GM12891 (cell line): ENCODE results near the gene MBNL3.

Experiments
- PAX5 ChIP-seq: IDR thresholded peaks from 2 replicates; pipeline ENCODE4 v1.6.1; 2011; ENCODE audit warnings: low read length, moderate library complexity, mild to moderate bottlenecking; ENCODE audit not compliant: insufficient read depth, severe bottlenecking
- POLR2A ChIP-seq: IDR thresholded peaks from 2 replicates; pipeline ENCODE4 v1.6.1; 2011; ENCODE audit warnings: low read depth, low read length, control low read depth
- POLR2AphosphoS5 ChIP-seq: IDR thresholded peaks from 2 replicates; pipeline ENCODE4 v1.6.1; 2011; ENCODE audit warnings: low read depth, low read length, control low read depth
- SPI1 ChIP-seq: IDR thresholded peaks from 2 replicates; pipeline ENCODE4 v1.6.1; 2011; ENCODE audit warnings: low read depth, low read length, control low read depth
- TAF1 ChIP-seq: IDR thresholded peaks from 2 replicates; pipeline ENCODE4 v1.6.1; 2011; ENCODE audit warnings: low read depth, low read length, control low read depth

DNA sequence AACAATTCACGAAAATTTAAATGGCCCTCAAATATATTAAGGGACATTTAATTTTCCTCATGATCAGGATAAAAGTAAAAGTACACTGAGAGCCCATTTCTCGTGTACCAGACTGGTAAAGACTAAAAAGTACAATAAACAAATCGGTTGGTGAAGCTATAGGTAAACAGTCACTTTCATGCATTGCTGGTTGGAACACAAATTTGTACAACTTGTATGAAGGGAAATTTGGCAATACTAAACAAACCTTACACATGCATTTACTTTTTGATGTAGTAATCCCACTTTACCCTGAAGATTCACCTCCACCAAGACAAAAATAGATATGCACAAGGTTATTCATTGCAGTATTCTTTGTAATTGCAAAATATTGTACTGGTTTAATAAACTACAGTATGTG is 31.4 kb upstream of the MBNL3 start:
- TF ChIP-seq POLR2A (no peak), POLR2AphosphoS5 (no peak), TAF1 (no peak), SPI1 (no peak), PAX5 (no peak)
